Ishikawa (cell line): ENCODE data around the gene CTNNA3.

ENCODE experiments used
- CEBPB ChIP-seq: IDR thresholded peaks from 2 replicates; pipeline ENCODE4 v1.6.1; 2012
- CREB1 ChIP-seq: IDR thresholded peaks from 2 replicates; pipeline ENCODE4 v1.6.1; 2012; ENCODE audit warnings: low read depth
- EGR1 ChIP-seq: IDR thresholded peaks from 2 replicates; pipeline ENCODE4 v1.6.1; 2012
- EP300 ChIP-seq: IDR thresholded peaks from 2 replicates; pipeline ENCODE4 v1.6.1; 2012; ENCODE audit warnings: borderline replicate concordance
- FOXM1 ChIP-seq: IDR thresholded peaks from 2 replicates; pipeline ENCODE4 v1.6.1; 2012; ENCODE audit warnings: low read depth, borderline replicate concordance
- NFIC ChIP-seq: IDR thresholded peaks from 2 replicates; pipeline ENCODE4 v1.6.1; 2012
- RAD21 ChIP-seq: IDR thresholded peaks from 2 replicates; pipeline ENCODE4 v1.6.1; 2012; ENCODE audit warnings: low read depth
- TAF1 ChIP-seq: IDR thresholded peaks from 2 replicates; pipeline ENCODE4 v1.6.1; 2012; ENCODE audit warnings: low read depth, mild to moderate bottlenecking
- TCF12 ChIP-seq: IDR thresholded peaks from 2 replicates; pipeline ENCODE4 v1.6.1; 2012; ENCODE audit warnings: low read depth
- TEAD4 ChIP-seq: IDR thresholded peaks from 2 replicates; pipeline ENCODE4 v1.6.1; 2012
- YY1 ChIP-seq: IDR thresholded peaks from 2 replicates; pipeline ENCODE4 v1.6.1; 2012; ENCODE audit warnings: low read depth
- ZBTB7A ChIP-seq: IDR thresholded peaks from 2 replicates; pipeline ENCODE4 v1.6.1; 2012; ENCODE audit warnings: low read depth
- TF ChIP-seq, protein P1 (sequence below): IDR thresholded peaks from 2 replicates; pipeline ENCODE4 v1.6.1; 2012
- TF ChIP-seq, protein P2 (sequence below): IDR thresholded peaks from 2 replicates; pipeline ENCODE4 v1.6.1; 2012
- TF ChIP-seq, protein P3 (sequence below): IDR thresholded peaks from 2 replicates; pipeline ENCODE4 v1.6.1; 2012; ENCODE audit warnings: low read depth, mild to moderate bottlenecking

The CTNNA3 gene

DNA sequence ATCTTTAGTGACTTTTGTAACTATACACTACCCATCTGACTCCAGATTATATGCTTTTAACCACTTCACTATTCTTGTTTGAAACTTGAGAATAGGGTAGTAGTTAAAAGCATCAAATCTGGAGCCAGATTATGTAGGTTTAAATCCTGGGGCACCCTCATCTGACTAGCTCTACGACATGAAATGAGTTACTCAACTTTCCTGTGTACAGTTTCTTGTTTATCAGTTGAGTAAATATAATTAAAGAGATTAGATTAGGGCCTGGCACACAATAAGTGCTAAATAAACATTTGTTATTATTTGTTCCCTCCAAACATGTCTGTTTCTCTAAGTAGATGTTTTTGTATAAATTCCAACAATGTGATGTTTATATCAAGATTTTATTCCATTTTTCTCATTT, 1255.4 kb downstream of the CTNNA3 start:
- TF ChIP-seq TCF12 (no peak), EP300 (no peak), EGR1 (no peak), FOXM1 (no peak), RAD21 (no peak), CEBPB (no peak), TEAD4 (no peak), TAF1 (no peak)

DNA sequence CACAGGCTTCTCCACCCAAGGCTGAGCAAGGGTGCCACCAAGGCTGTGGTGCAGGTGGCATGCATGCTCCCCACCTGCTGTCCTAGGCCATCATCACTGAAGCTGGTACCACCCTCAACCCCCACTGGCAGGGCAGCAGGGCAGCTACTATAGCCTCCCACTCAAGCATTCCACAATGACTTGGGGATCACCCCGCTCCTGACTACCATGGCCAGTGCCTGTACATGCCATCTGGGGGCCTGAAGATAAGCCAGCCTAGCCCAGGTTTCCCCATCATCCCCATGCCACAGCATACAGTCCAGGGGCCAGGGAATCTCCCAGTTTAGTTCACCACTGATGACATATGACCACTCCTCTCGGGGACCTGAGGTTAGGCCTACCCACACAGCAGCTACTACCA, 1281.1 kb downstream of the CTNNA3 start:
- no peak for TF ChIP-seq FOXM1
- no peak for TF ChIP-seq EGR1
- no peak for TF ChIP-seq ZBTB7A
- TF ChIP-seq RAD21 = no peak
- no peak for TF ChIP-seq NFIC

DNA sequence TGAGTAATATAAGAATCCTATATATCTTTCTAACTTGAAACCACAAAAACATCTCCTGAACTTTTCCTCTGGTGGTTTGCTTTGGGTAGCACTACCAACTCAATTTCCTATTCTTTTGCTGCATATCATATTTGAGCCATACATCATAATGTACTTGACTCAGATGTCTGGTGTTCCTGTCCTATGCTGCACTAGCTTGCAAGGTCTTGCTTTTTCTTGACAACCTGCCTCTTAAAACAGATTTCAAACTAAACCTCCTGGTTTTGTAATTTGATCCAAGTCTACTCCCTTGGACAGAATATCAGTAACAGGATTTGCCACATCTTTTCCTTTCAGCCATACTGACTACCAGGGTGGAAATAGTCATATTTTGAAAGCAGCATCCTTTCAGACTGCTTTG, 1290.4 kb downstream of the CTNNA3 start:
- TF ChIP-seq, protein P1, sequence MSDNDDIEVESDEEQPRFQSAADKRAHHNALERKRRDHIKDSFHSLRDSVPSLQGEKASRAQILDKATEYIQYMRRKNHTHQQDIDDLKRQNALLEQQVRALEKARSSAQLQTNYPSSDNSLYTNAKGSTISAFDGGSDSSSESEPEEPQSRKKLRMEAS = no peak
- TF ChIP-seq NFIC (no peak), RAD21 (no peak), EGR1 (no peak), YY1 (no peak), EP300 (no peak), TCF12 (no peak), FOXM1 (no peak)
- TF ChIP-seq, protein P2, sequence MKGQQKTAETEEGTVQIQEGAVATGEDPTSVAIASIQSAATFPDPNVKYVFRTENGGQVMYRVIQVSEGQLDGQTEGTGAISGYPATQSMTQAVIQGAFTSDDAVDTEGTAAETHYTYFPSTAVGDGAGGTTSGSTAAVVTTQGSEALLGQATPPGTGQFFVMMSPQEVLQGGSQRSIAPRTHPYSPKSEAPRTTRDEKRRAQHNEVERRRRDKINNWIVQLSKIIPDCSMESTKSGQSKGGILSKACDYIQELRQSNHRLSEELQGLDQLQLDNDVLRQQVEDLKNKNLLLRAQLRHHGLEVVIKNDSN = no peak
- TF ChIP-seq, protein P3, sequence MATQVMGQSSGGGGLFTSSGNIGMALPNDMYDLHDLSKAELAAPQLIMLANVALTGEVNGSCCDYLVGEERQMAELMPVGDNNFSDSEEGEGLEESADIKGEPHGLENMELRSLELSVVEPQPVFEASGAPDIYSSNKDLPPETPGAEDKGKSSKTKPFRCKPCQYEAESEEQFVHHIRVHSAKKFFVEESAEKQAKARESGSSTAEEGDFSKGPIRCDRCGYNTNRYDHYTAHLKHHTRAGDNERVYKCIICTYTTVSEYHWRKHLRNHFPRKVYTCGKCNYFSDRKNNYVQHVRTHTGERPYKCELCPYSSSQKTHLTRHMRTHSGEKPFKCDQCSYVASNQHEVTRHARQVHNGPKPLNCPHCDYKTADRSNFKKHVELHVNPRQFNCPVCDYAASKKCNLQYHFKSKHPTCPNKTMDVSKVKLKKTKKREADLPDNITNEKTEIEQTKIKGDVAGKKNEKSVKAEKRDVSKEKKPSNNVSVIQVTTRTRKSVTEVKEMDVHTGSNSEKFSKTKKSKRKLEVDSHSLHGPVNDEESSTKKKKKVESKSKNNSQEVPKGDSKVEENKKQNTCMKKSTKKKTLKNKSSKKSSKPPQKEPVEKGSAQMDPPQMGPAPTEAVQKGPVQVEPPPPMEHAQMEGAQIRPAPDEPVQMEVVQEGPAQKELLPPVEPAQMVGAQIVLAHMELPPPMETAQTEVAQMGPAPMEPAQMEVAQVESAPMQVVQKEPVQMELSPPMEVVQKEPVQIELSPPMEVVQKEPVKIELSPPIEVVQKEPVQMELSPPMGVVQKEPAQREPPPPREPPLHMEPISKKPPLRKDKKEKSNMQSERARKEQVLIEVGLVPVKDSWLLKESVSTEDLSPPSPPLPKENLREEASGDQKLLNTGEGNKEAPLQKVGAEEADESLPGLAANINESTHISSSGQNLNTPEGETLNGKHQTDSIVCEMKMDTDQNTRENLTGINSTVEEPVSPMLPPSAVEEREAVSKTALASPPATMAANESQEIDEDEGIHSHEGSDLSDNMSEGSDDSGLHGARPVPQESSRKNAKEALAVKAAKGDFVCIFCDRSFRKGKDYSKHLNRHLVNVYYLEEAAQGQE = no peak

DNA sequence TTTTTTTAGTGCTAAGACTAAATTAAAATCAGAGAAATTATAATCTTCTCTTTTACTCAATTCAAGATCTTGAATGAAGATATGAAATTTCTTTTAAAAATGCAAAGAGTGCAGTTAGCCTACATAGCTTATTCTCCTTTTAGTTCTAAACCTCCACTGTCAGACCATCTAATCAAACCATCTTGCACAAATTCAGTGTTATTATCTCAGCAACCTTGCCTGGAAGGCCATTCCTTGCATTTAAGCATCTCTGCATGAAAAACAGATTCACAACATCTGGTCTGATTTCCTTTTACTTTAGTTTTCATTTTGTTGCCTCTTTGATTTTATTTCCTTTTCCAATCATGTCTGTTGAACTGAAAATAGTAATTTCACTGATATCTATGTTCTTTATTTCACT, 1297.3 kb downstream of the CTNNA3 start:
- TF ChIP-seq TCF12 (no peak), NFIC (no peak), CREB1 (no peak), YY1 (no peak), CEBPB (no peak), EGR1 (no peak), TAF1 (no peak)

DNA sequence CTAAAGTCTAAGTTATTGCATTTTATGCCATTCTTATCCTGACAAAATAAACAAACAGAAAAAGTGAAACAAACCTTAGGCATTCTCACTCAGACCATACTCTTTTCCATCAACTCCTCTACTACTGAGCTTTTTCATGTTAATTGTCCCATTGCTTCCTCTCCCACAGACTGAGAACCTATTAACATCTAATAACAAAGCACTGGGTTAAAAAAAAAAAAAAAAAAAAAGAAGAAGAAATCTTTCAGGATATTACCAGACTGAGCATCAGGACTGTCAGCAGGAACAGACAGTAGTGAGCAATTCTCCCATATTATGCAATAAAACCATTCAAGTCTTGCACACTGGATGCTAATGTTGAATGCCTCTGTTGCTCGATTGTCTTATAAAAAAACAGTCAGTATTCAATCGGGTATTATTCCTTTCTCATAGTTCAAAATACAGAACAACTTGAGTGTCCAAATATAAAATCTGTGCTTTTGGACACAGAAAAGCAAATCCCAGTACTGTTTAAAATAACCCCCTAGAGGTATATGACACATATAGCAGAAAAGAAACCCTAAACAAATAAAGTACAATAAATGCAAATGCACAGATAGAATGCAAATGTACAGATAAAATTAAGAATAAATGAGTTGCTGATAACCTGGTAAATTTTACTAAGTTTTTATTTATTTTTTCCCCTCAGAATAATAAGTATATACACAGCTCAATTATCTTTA, 1301.5 kb downstream of the CTNNA3 start:
- TF ChIP-seq, protein P1 = no peak
- no peak for TF ChIP-seq ZBTB7A
- TF ChIP-seq TAF1 = no peak
- TF ChIP-seq EP300 = no peak
- TF ChIP-seq, protein P2 = no peak
- no peak for TF ChIP-seq EGR1
- TF ChIP-seq, protein P3 = no peak
- no peak for TF ChIP-seq TEAD4
- TF ChIP-seq YY1 = no peak
- no peak for TF ChIP-seq CEBPB
- no peak for TF ChIP-seq FOXM1
- no peak for TF ChIP-seq NFIC
- no peak for TF ChIP-seq CREB1

DNA sequence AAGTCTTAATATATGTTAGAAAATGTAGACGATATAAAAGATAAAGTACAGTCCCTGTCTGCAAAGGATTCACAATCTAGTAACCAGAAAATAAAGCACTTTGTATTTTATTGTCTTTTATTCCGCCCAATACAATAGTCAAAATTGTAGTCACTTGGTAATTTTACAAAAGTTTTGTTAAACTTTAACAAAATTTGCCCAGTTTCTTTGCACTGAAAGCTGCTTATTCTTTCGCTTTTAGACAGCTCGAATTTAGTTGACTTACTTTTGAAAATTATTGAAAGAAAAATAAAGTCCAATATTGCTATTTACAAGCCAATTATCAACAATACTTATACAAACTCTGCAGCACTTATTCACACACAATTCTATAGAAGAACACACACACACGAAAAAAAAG, 1305.1 kb downstream of the CTNNA3 start:
- no peak for TF ChIP-seq CEBPB
- TF ChIP-seq, protein P2 = no peak
- TF ChIP-seq, protein P1 = no peak
- TF ChIP-seq, protein P3 = no peak
- no peak for TF ChIP-seq EGR1
